Tibial nerve (tissue), 4 donors: ENCODE measurements around the gene EVI2B.

Experiments
- EP300 ChIP-seq, 2 donors: sonication (generic); formaldehyde crosslinking; IDR thresholded peaks; one replicate each; pipeline ENCODE4 v1.6.1; 2017; ENCODE audit warnings: antibody characterized with exemption in 2 of 2, mild to moderate bottlenecking in 1 of 2
- POLR2A ChIP-seq, 2 donors: fragments of 450-650 bp; IDR thresholded peaks; one replicate each; pipeline ENCODE4 v1.6.1; 2017; ENCODE audit warnings: antibody characterized with exemption in 2 of 2, mild to moderate bottlenecking in 2 of 2, moderate library complexity in 2 of 2
- TF ChIP-seq, protein P1 (sequence below), 5 experiments: fragments of 200-600 bp in 3 of 5; fragments of 450-650 bp in 2 of 5; sonication (generic) in 3 of 5; IDR thresholded peaks; one replicate each; pipeline ENCODE4 v1.5.1; 2016 to 2019; ENCODE audit warnings: antibody characterized with exemption in 5 of 5, mild to moderate bottlenecking in 3 of 5, moderate library complexity in 2 of 5

DNA sequence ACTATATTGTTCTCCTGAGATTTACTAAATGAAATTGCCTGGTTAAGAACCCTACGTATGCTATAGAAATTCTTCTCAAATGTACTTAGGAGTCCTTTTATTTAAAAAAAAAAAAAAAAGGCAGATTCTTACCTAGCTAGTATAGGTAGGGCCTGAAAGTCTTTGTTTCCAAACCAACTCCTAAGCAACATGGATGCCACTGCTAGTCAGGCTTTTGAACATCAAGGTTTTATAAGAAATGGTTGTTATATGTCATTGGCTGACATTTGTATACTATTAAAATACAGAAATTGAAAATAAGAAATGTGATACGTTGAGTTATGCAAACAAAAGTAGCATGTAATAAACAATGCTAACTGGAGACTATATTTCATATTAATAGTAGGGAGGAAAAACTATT, 6.4 kb upstream of the EVI2B start:
- TF ChIP-seq, protein P1, sequence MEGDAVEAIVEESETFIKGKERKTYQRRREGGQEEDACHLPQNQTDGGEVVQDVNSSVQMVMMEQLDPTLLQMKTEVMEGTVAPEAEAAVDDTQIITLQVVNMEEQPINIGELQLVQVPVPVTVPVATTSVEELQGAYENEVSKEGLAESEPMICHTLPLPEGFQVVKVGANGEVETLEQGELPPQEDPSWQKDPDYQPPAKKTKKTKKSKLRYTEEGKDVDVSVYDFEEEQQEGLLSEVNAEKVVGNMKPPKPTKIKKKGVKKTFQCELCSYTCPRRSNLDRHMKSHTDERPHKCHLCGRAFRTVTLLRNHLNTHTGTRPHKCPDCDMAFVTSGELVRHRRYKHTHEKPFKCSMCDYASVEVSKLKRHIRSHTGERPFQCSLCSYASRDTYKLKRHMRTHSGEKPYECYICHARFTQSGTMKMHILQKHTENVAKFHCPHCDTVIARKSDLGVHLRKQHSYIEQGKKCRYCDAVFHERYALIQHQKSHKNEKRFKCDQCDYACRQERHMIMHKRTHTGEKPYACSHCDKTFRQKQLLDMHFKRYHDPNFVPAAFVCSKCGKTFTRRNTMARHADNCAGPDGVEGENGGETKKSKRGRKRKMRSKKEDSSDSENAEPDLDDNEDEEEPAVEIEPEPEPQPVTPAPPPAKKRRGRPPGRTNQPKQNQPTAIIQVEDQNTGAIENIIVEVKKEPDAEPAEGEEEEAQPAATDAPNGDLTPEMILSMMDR (IDR thresholded peaks at IDR 0.05) = no peak
- TF ChIP-seq POLR2A (IDR thresholded peaks at IDR 0.05) = no peak
- no peak for TF ChIP-seq EP300 (IDR thresholded peaks at IDR 0.05)
